ENCODE data around the gene SEC24D.
A peak's percentile ranks its signal among the peaks of the same experiment; 100 is the strongest.

Gene SEC24D

GRCh38 chr4:118749347-118749988 lies 86.5 kb downstream of the SEC24D start:
- FAIRE-seq: no peak

GRCh38 chr4:118746251-118746919 lies 89.5 kb downstream of the SEC24D start:
- no peak for FAIRE-seq

GRCh38 chr4:118745357-118745756 lies 90.6 kb downstream of the SEC24D start:
- no peak for FAIRE-seq

- FAIRE-seq: no peak
Measured at GRCh38 chr4:118743867-118744266, 92.1 kb downstream of the SEC24D start.

GRCh38 chr4:118742050-118742449 lies 93.9 kb downstream of the SEC24D start:
- FAIRE-seq: no peak

GRCh38 chr4:118741301-118741855 lies 94.5 kb downstream of the SEC24D start:
- no peak for FAIRE-seq

- FAIRE-seq: peak; percentile 99
Measured at GRCh38 chr4:118740869-118741268, 95.1 kb downstream of the SEC24D start.

GRCh38 chr4:118739022-118739713 lies 96.8 kb downstream of the SEC24D start:
- FAIRE-seq: no peak

- no peak for FAIRE-seq
Measured at GRCh38 chr4:118738090-118738489, 97.8 kb downstream of the SEC24D start.

- FAIRE-seq: no peak
Measured at GRCh38 chr4:118736900-118737299, 99.0 kb downstream of the SEC24D start.

- no peak for FAIRE-seq
Measured at GRCh38 chr4:118734491-118735205, 101.3 kb downstream of the SEC24D start.

GRCh38 chr4:118732591-118733330 lies 103.2 kb downstream of the SEC24D start:
- no peak for FAIRE-seq

GRCh38 chr4:118730683-118731082 lies 105.2 kb downstream of the SEC24D start:
- FAIRE-seq: no peak

- no peak for FAIRE-seq
Measured at GRCh38 chr4:118729287-118730286, 106.3 kb downstream of the SEC24D start.

- FAIRE-seq: no peak
Measured at GRCh38 chr4:118727360-118727759, 108.6 kb downstream of the SEC24D start.

- FAIRE-seq: no peak
Measured at GRCh38 chr4:118723369-118723768, 112.6 kb downstream of the SEC24D start.

GRCh38 chr4:118721752-118722151 lies 114.2 kb downstream of the SEC24D start:
- no peak for FAIRE-seq

GRCh38 chr4:118718511-118719170 lies 117.3 kb downstream of the SEC24D start:
- no peak for FAIRE-seq

- FAIRE-seq: no peak
Measured at GRCh38 chr4:118716304-118716703, 119.6 kb downstream of the SEC24D start.

- no peak for FAIRE-seq
Measured at GRCh38 chr4:118714682-118715081, 121.2 kb downstream of the SEC24D start.
